Measurements from ENCODE around the gene LIN28B.

The LIN28B gene

DNA sequence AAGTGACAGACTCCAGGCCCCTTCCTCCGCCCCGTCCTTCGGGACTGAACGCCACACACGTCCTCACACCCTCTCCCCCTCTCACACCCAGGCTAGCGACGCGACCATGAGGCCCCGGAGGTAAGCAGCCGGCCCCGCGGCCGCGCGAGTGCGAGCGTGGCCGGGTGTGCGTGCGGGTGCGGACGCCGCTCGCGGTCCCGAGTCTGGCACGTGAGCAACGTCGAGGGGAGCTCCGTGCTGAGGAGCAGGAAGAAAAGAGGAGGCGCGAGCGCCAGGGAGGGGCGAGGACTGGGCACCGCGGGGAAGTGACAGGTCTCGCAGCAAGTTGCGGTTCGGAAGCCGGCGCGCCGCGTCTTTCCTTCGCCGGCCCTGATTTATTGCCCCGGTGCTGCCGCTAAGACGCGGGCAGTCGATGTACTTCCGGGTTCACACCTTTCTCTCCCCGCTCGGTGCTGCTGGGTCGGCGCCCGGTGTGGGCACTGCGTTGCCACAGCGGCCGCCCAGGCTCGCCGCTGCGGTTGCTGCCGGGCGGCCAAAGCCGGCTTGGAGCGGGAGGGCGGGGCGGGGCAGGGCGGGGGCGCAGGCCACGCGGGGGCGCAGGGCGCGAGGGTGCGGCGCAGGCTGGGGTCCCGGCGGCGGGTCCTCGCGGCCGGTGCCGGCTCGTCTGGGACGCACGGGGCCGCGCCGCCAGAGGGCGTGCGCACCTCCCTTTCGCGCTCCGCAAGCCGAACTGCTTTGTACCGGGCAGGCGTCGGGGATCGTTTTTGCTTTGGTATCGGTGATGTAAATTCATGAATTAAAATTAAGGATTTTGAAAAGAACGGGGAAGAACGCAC is 15.8 kb upstream of the LIN28B start:
- Histone ChIP-seq H3K27ac (ENCODE audit: extremely low read depth, low read depth, low read length) (peak overlapping the region; percentile 44; the same call in 1 of the 2 replicates), H3K4me1 (ENCODE audit: control insufficient read depth, insufficient read depth, low read length) (no peaks in the 10 kb centered on the region; the same call in 1 of the 2 replicates), H3K36me3 (ENCODE audit: control insufficient read depth in 2 of 2, insufficient read depth in 1 of 2, low read length in 2 of 2) (no peaks in the 10 kb centered on the region), H3K4me3 (ENCODE audit: low read depth, low read length) (peak overlapping the region; percentile 54), H3K9me3 (ENCODE audit: control insufficient read depth, insufficient read depth, low read depth, low read length) (no peaks in the 10 kb centered on the region)
- POLR2A ChIA-PET, result interaction anchor here (0.7 to 1.0 kb wide), 3 partner anchors 15 to 81 kb away, joined by 3 to 4 read pairs (median 3); partner anchors contain the start of genes HACE1 and LIN28B
- CTCF ChIA-PET, result interaction anchor here (0.6 to 3.3 kb wide), 9 partner anchors 8 to 270 kb away, joined by 3 to 27 read pairs (median 3); no protein-coding TSS in a partner anchor
- TF ChIP-seq SETDB1 (IDR thresholded peaks at IDR 0.05; ENCODE audit: insufficient read length, low read length) (peak; percentile 36), ZNF202 (tag by site-specific recombination; IDR thresholded peaks at IDR 0.05; ENCODE audit: borderline replicate concordance) (peak; percentile 83), ZNF660 (tag by site-specific recombination; IDR thresholded peaks at IDR 0.05) (0 out of 2 replicates have a peak, but pooled peaks have one; percentile 44), ZNF610 (tag by site-specific recombination; IDR thresholded peaks at IDR 0.05; ENCODE audit: borderline replicate concordance) (0 out of 2 replicates have a peak, but pooled peaks have one; percentile 18), ZNF2 (tag by site-specific recombination; IDR thresholded peaks at IDR 0.05) (peak; percentile 13; the same call in 1 of the 2 replicates), EGR2 (tag by site-specific recombination; IDR thresholded peaks at IDR 0.05; ENCODE audit: low read depth) (peak; percentile 17; the same call in 1 of the 2 replicates), ZNF341 (tag by site-specific recombination; IDR thresholded peaks at IDR 0.05; ENCODE audit: low read depth) (0 out of 2 replicates have a peak, but pooled peaks have one; percentile 21), ZNF76 (tag by site-specific recombination; IDR thresholded peaks at IDR 0.05; ENCODE audit: borderline replicate concordance, low read depth) (peak; percentile 73; the same call in 1 of the 2 replicates), ZNF544 (tag by site-specific recombination; IDR thresholded peaks at IDR 0.05) (no peak), ZNF114 (tag by site-specific recombination; IDR thresholded peaks at IDR 0.05) (no peak), ZNF654 (tag by site-specific recombination; IDR thresholded peaks at IDR 0.05; ENCODE audit: low read depth) (peak; percentile 33; the same call in 1 of the 2 replicates), ZNF24 (tag by site-specific recombination; IDR thresholded peaks at IDR 0.05) (peak; percentile 64; the same call in 1 of the 2 replicates), ZIC2 (tag by site-specific recombination; IDR thresholded peaks at IDR 0.05) (peak; percentile 30; the same call in 1 of the 2 replicates), MEIS1 (CRISPR knock-in tag; IDR thresholded peaks at IDR 0.05; ENCODE audit: borderline replicate concordance) (0 out of 2 replicates have a peak, but pooled peaks have one; percentile 12), KLF8 (tag by site-specific recombination; IDR thresholded peaks at IDR 0.05) (0 out of 2 replicates have a peak, but pooled peaks have one; percentile 29), ZBTB8A (tag by site-specific recombination; IDR thresholded peaks at IDR 0.05) (peak; percentile 74), ZNF600 (tag by site-specific recombination; IDR thresholded peaks at IDR 0.05) (peak; percentile 56; the same call in 1 of the 2 replicates), MZF1 (tag by site-specific recombination; IDR thresholded peaks at IDR 0.05; ENCODE audit: borderline replicate concordance) (no peak), ZBTB20 (tag by site-specific recombination; IDR thresholded peaks at IDR 0.05) (0 out of 2 replicates have a peak, but pooled peaks have one; percentile 8), ZNF302 (tag by site-specific recombination; IDR thresholded peaks at IDR 0.05; ENCODE audit: low read depth) (no peak)
- TF ChIP-seq, protein P1, sequence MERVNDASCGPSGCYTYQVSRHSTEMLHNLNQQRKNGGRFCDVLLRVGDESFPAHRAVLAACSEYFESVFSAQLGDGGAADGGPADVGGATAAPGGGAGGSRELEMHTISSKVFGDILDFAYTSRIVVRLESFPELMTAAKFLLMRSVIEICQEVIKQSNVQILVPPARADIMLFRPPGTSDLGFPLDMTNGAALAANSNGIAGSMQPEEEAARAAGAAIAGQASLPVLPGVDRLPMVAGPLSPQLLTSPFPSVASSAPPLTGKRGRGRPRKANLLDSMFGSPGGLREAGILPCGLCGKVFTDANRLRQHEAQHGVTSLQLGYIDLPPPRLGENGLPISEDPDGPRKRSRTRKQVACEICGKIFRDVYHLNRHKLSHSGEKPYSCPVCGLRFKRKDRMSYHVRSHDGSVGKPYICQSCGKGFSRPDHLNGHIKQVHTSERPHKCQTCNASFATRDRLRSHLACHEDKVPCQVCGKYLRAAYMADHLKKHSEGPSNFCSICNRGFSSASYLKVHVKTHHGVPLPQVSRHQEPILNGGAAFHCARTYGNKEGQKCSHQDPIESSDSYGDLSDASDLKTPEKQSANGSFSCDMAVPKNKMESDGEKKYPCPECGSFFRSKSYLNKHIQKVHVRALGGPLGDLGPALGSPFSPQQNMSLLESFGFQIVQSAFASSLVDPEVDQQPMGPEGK (tag by site-specific recombination; IDR thresholded peaks at IDR 0.05), result no peak
- TF ChIP-seq, protein P2, sequence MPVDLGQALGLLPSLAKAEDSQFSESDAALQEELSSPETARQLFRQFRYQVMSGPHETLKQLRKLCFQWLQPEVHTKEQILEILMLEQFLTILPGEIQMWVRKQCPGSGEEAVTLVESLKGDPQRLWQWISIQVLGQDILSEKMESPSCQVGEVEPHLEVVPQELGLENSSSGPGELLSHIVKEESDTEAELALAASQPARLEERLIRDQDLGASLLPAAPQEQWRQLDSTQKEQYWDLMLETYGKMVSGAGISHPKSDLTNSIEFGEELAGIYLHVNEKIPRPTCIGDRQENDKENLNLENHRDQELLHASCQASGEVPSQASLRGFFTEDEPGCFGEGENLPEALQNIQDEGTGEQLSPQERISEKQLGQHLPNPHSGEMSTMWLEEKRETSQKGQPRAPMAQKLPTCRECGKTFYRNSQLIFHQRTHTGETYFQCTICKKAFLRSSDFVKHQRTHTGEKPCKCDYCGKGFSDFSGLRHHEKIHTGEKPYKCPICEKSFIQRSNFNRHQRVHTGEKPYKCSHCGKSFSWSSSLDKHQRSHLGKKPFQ (tag by site-specific recombination; IDR thresholded peaks at IDR 0.05), result 0 out of 2 replicates have a peak, but pooled peaks have one; percentile 41
- TF ChIP-seq, protein P3, sequence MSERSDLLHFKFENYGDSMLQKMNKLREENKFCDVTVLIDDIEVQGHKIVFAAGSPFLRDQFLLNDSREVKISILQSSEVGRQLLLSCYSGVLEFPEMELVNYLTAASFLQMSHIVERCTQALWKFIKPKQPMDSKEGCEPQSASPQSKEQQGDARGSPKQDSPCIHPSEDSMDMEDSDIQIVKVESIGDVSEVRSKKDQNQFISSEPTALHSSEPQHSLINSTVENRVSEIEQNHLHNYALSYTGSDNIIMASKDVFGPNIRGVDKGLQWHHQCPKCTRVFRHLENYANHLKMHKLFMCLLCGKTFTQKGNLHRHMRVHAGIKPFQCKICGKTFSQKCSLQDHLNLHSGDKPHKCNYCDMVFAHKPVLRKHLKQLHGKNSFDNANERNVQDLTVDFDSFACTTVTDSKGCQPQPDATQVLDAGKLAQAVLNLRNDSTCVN (tag by site-specific recombination; optimal IDR thresholded peaks at IDR 0.05), result peak; percentile 69
- TF ChIP-seq, protein P4, sequence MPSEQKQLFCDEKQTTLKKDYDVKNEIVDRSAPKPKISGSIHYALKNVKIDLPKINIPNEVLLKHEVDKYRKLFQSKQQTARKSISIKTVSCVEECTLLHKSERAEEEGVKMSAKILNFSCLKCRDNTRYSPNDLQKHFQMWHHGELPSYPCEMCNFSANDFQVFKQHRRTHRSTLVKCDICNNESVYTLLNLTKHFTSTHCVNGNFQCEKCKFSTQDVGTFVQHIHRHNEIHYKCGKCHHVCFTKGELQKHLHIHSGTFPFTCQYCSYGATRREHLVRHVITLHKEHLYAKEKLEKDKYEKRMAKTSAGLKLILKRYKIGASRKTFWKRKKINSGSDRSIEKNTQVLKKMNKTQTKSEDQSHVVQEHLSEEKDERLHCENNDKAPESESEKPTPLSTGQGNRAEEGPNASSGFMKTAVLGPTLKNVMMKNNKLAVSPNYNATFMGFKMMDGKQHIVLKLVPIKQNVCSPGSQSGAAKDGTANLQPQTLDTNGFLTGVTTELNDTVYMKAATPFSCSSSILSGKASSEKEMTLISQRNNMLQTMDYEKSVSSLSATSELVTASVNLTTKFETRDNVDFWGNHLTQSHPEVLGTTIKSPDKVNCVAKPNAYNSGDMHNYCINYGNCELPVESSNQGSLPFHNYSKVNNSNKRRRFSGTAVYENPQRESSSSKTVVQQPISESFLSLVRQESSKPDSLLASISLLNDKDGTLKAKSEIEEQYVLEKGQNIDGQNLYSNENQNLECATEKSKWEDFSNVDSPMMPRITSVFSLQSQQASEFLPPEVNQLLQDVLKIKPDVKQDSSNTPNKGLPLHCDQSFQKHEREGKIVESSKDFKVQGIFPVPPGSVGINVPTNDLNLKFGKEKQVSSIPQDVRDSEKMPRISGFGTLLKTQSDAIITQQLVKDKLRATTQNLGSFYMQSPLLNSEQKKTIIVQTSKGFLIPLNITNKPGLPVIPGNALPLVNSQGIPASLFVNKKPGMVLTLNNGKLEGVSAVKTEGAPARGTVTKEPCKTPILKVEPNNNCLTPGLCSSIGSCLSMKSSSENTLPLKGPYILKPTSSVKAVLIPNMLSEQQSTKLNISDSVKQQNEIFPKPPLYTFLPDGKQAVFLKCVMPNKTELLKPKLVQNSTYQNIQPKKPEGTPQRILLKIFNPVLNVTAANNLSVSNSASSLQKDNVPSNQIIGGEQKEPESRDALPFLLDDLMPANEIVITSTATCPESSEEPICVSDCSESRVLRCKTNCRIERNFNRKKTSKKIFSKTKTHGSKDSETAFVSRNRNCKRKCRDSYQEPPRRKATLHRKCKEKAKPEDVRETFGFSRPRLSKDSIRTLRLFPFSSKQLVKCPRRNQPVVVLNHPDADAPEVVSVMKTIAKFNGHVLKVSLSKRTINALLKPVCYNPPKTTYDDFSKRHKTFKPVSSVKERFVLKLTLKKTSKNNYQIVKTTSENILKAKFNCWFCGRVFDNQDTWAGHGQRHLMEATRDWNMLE (tag by site-specific recombination; conservative IDR thresholded peaks at IDR 0.05; ENCODE audit: low read depth), result peak; percentile 64
- TF ChIP-seq, protein P5, sequence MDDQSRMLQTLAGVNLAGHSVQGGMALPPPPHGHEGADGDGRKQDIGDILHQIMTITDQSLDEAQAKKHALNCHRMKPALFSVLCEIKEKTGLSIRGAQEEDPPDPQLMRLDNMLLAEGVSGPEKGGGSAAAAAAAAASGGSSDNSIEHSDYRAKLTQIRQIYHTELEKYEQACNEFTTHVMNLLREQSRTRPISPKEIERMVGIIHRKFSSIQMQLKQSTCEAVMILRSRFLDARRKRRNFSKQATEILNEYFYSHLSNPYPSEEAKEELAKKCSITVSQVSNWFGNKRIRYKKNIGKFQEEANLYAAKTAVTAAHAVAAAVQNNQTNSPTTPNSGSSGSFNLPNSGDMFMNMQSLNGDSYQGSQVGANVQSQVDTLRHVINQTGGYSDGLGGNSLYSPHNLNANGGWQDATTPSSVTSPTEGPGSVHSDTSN (CRISPR knock-in tag; IDR thresholded peaks at IDR 0.05), result peak; percentile 91

All from HEK293 (cell line).